Cardiac fibroblast (primary cell): Measurements from ENCODE around the gene CNDP1.

ENCODE experiments used
- DNase-seq, 2 donors: peaks; one replicate each; pipeline versions ENCODE4 v3.0.0 to v3.0.0-alpha.2; 2010; ENCODE audit warnings: low read depth in 2 of 2
- H3K4me3 ChIP-seq, 2 donors: replicated peaks in 1 of 2; 1 replicate in 1 of 2; 2 replicates in 1 of 2; pipeline ENCODE4 v1.5.1; 2011; ENCODE audit warnings: low read depth in 2 of 2, low read length in 2 of 2, mild to moderate bottlenecking in 2 of 2, moderate library complexity in 1 of 2
- CTCF ChIP-seq: IDR thresholded peaks from one replicate; pipeline ENCODE4 v1.5.1; 2011; ENCODE audit warnings: low read depth, mild to moderate bottlenecking, low read length, inconsistent platforms

Gene CNDP1

GRCh38 chr18:74590671-74591070 lies 56.4 kb downstream of the CNDP1 start:
- TF ChIP-seq CTCF: no peak
- DNase-seq: no peak
- H3K4me3 ChIP-seq: no peak overlapping the region

GRCh38 chr18:74595431-74595830 lies 61.1 kb downstream of the CNDP1 start:
- no peak for DNase-seq
- no peak for TF ChIP-seq CTCF

GRCh38 chr18:74597034-74597661 lies 62.8 kb downstream of the CNDP1 start:
- peak overlapping the region; percentile 90 for H3K4me3 ChIP-seq
- DNase-seq: peak; percentile 80 to 83
- TF ChIP-seq CTCF: no peak

More at GRCh38 chr18:74595431-74595830, 61.1 kb downstream of the CNDP1 start:
- no peak overlapping the region for H3K4me3 ChIP-seq

- TF ChIP-seq CTCF: no peak
- peak within 1 kb of the TSS; percentile 90 for H3K4me3 ChIP-seq
- DNase-seq: peak; percentile 93 to 95
Observed at GRCh38 chr18:74597662-74598349, 63.5 kb downstream of the CNDP1 start, which contains the start of gene ZNF407. Gene ZNF407, plus strand, starts transcription at chr18:74597870. Its CDS starts 33,150 bp downstream, at chr18:74631020.

GRCh38 chr18:74598350-74599001 lies 64.2 kb downstream of the CNDP1 start:
- peak; percentile 31 for TF ChIP-seq CTCF
- peak; percentile 41 to 51 for DNase-seq
- H3K4me3 ChIP-seq: peak overlapping the region; percentile 90

GRCh38 chr18:74604361-74604760 lies 70.1 kb downstream of the CNDP1 start:
- TF ChIP-seq CTCF: no peak
- H3K4me3 ChIP-seq: no peak overlapping the region
- DNase-seq: no peak
